ENCODE measurements around the gene TRIM2.

- TF ChIP-seq YY1 (IDR thresholded peaks at IDR 0.05; ENCODE audit: insufficient read depth, insufficient read length) = no peak
- no peak for TF ChIP-seq ZNF274 (IDR thresholded peaks at IDR 0.05; ENCODE audit: low read depth, low read length)
- TF ChIP-seq SUZ12 (IDR thresholded peaks at IDR 0.05; ENCODE audit: extremely low read depth, insufficient read depth, insufficient read length) = no peak
These were observed 167.5 kb downstream of the TRIM2 start for GRCh38 chr4:153371701-153372234.
